Left ventricle myocardium inferior (tissue), 1 donor: Measurements from ENCODE around the gene NCKAP1. TPM values are rescaled to one million over a fixed set of nuclear protein-coding genes. Genes with fewer than 3 reads are reported as not detected.
"Not testable (repeated sequence)": the region's sequence is repeated elsewhere in the genome, so short reads cannot be mapped to it uniquely, and the experiment has no call there.

ENCODE experiments used
- DNase-seq: peaks from one replicate; pipeline ENCODE4 v3.0.0-alpha.2; 2020
- H3K27ac ChIP-seq: fragments of 200-600 bp; replicated peaks from 2 replicates; pipeline ENCODE4 v1.8.0; 2021
- H3K27me3 ChIP-seq: fragments of 200-600 bp; 2 replicates; pipeline ENCODE4 v1.8.0; 2021; ENCODE audit warnings: low read depth
- H3K36me3 ChIP-seq: fragments of 200-600 bp; 2 replicates; pipeline ENCODE4 v1.8.0; 2021
- H3K4me1 ChIP-seq: fragments of 200-600 bp; 2 replicates; pipeline ENCODE4 v1.8.0; 2021
- H3K4me3 ChIP-seq: fragments of 200-600 bp; 2 replicates; pipeline ENCODE4 v1.8.0; 2021; ENCODE audit warnings: mild to moderate bottlenecking, moderate library complexity
- H3K9me3 ChIP-seq: fragments of 200-600 bp; replicated peaks from 2 replicates; pipeline ENCODE4 v1.8.0; 2021
- CTCF ChIP-seq: fragments of 200-600 bp; IDR thresholded peaks from 2 replicates; pipeline ENCODE4 v1.8.0; 2021; ENCODE audit warnings: antibody characterized with exemption, mild to moderate bottlenecking, borderline replicate concordance
- intact Hi-C: fragments of 100-400 bp; cut with micrococcal nuclease; formaldehyde crosslinking; loops from one replicate; pipeline ENCODE4 v1.11.0; 2022
- total RNA-seq: library from RNA; stranded (reverse); fragmentation: NEBNext Ultra II Directional; extraction: Animal tissue kit (Norgen Biotek cat#: 25700); gene quantifications from one replicate; pipeline ENCODE4 v1.2.1, GENCODE V29; 2021
- donor health status: DM: no; HTN: yes; CAD: no; lungs with severe emphysema.

NCKAP1 gene
- total RNA-seq, 1 donor from 2014 or later, result 142 TPM

GRCh38 chr2:182982941-182983340, 55.3 kb downstream of the NCKAP1 start:
- DNase-seq, result no peak
- H3K9me3 ChIP-seq, result no peaks in the 10 kb centered on the region
- H3K27me3 ChIP-seq, result no peaks in the 10 kb centered on the region
- H3K36me3 ChIP-seq, result peaks cover 63% of the 10 kb centered on the region
- no peak overlapping the region for H3K27ac ChIP-seq
- no peak for TF ChIP-seq CTCF
- H3K4me3 ChIP-seq, result no peak overlapping the region
- H3K4me1 ChIP-seq, result no peaks in the 10 kb centered on the region
- intact Hi-C loops, result loop anchor here (10.0 kb wide), 1 partner anchor 58 kb away; no protein-coding TSS in a partner anchor

GRCh38 chr2:182981475-182981874, 56.8 kb downstream of the NCKAP1 start:
- not testable (repeated sequence) for DNase-seq, H3K4me1 ChIP-seq, H3K27ac ChIP-seq, H3K4me3 ChIP-seq, H3K9me3 ChIP-seq, H3K27me3 ChIP-seq
- intact Hi-C loops, result loop anchor here (10.0 kb wide), 1 partner anchor 57 kb away; no protein-coding TSS in a partner anchor
- peaks cover 67% of the 10 kb centered on the region for H3K36me3 ChIP-seq

GRCh38 chr2:182980652-182981051, 57.6 kb downstream of the NCKAP1 start:
- Histone ChIP-seq H3K9me3 (no peaks in the 10 kb centered on the region), H3K36me3 (peaks cover 59% of the 10 kb centered on the region), H3K27ac (no peak overlapping the region), H3K4me1 (no peaks in the 10 kb centered on the region), H3K4me3 (no peak overlapping the region), H3K27me3 (no peaks in the 10 kb centered on the region)
- no peak for DNase-seq
- intact Hi-C loops, result loop anchor here (10.0 kb wide), 1 partner anchor 56 kb away; no protein-coding TSS in a partner anchor
- TF ChIP-seq CTCF, result no peak

- intact Hi-C loops, result loop anchor here (10.0 kb wide), 1 partner anchor 55 kb away; no protein-coding TSS in a partner anchor
- Histone ChIP-seq H3K4me1 (no peaks in the 10 kb centered on the region), H3K27ac (no peak overlapping the region), H3K9me3 (no peaks in the 10 kb centered on the region), H3K36me3 (peaks cover 54% of the 10 kb centered on the region), H3K27me3 (no peaks in the 10 kb centered on the region), H3K4me3 (no peak overlapping the region)
- no peak for DNase-seq
- TF ChIP-seq CTCF, result peak; percentile 71
Measured at GRCh38 chr2:182980115-182980514, 58.1 kb downstream of the NCKAP1 start.

GRCh38 chr2:182977463-182977862, 60.8 kb downstream of the NCKAP1 start:
- Histone ChIP-seq H3K4me1 (peaks cover 15% of the 10 kb centered on the region), H3K9me3 (no peaks in the 10 kb centered on the region), H3K36me3 (peaks cover 44% of the 10 kb centered on the region), H3K27me3 (no peaks in the 10 kb centered on the region), H3K27ac (no peak overlapping the region), H3K4me3 (no peak overlapping the region)
- intact Hi-C loops, result loop anchor here (10.0 kb wide), 1 partner anchor 193 kb away; no protein-coding TSS in a partner anchor
- no peak for DNase-seq
- TF ChIP-seq CTCF, result no peak

- Histone ChIP-seq H3K4me1 (peaks cover 26% of the 10 kb centered on the region), H3K9me3 (peaks cover 6% of the 10 kb centered on the region), H3K27ac (peak overlapping the region; percentile 21), H3K4me3 (no peak overlapping the region), H3K27me3 (no peaks in the 10 kb centered on the region), H3K36me3 (peaks cover 32% of the 10 kb centered on the region)
- no peak for DNase-seq
- no peak for TF ChIP-seq CTCF
- intact Hi-C loops, result loop anchor here (10.0 kb wide), 1 partner anchor 189 kb away; no protein-coding TSS in a partner anchor
Measured at GRCh38 chr2:182973441-182974352, 64.6 kb downstream of the NCKAP1 start.
